HG03565 (cell line): Measurements from ENCODE around the gene ZNF385B.

Experiments used
- ATAC-seq: cut with Tn5 transposase; IDR thresholded peaks from one replicate; pipeline ENCODE4 v1.9.1; 2021; ENCODE audit warnings: mild to moderate bottlenecking, moderate library complexity; ENCODE audit not compliant: unreplicated experiment

Gene ZNF385B

DNA sequence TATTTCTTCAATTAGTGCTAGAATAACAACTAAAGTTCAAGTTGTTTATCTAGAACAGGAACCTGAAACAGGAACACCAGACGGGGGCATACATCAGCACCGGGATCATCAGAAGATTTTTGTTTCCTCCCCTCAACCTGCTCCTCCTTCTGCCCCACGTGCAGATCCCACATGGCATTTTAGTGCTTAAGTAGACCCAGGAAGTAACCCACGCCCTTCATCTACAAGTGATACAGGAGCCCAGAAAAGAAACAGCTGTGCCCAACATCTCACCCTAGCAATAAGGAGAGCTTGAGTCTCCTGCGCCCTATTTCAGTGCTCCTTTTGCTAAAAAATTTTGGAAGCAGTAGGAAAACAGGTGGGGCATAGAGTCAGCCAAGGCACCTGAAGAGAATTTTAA lies 5.2 kb downstream of the ZNF385B start:
- no peak for ATAC-seq

- ATAC-seq, result no peak
Measured at GRCh38 chr2:179855673-179856072, 5.7 kb downstream of the ZNF385B start.

DNA sequence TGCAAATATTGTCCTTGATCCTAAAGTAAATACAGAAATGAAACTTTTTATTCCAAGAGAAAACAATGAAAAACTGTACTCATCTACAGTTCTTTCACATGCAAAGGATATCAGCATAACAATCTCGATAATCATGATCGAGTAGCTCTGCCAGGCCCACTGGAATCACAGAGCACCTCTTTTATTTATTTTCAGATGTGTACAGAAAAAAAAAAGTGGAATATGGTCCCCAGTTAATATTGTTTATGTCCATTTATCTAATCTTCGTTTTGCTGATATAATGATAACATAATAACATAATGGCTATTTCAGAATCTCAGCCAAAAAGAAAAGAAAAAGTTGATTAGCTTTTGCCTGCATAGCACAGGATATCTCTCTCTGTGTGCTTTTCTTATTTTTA lies 6.5 kb downstream of the ZNF385B start:
- no peak for ATAC-seq

DNA sequence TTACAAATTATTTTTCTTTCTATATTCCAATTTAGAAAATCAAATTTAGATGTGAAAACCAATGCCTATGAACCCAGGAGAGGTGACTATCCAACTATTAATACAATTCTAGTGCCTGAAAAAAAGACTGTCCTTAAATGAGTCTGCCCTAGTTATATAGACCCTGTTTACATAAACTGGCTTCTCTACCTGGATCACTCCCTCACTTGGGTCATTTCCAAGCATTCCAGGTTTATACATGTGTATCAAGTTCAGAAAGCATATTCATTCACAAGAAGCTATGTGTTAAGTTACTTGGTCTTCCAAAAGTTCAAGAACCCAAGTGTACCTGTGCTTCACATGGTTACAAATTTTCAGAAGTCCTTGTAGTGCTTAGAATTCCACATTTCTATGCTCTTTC lies 8.3 kb downstream of the ZNF385B start:
- no peak for ATAC-seq

- ATAC-seq, result no peak
Measured at GRCh38 chr2:179850188-179850587, 11.2 kb downstream of the ZNF385B start.

GRCh38 chr2:179849719-179850118 lies 11.7 kb downstream of the ZNF385B start:
- no peak for ATAC-seq

DNA sequence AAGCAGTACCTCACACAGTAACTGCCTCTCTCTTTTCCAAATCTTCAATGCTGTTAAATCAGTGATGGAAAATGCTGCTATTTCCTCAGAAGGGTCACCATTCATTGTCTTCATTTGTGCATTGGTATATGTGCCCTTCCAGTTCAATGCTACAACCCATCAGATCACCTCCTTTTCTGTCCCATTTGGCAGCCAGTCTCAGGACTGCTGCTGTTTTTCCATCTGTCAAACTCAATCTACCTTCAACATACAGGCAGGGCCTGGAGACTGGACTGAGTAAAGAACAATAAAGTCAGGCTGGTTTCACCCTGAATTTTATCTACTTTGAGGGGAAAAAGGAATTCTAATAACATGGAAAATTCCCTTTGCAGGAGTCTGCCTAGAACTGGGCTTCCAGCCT lies 17.9 kb downstream of the ZNF385B start:
- no peak for ATAC-seq

- ATAC-seq, result no peak
Measured at GRCh38 chr2:179842498-179843153, 18.8 kb downstream of the ZNF385B start.

DNA sequence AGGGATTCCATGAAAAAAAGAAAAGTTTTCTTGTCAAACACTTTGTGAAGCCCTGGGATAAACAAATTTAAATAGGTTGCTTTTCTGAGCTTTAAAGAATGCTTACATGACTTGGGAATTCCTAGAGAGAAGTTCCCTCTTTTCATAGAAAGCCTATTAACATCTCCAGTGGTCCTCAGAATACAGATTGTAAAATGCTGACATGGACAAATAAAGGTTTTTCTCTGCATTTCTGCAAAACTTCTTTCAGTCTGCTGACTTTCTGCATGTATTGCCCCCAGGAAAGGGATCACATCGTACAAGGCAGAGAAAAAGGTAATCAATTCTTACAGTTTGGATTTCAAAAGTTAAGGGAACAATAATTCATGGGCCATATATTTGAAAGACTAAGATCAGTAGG lies 20.6 kb downstream of the ZNF385B start:
- ATAC-seq, result no peak

- no peak for ATAC-seq
Measured at GRCh38 chr2:179837408-179837807, 24.0 kb downstream of the ZNF385B start.

DNA sequence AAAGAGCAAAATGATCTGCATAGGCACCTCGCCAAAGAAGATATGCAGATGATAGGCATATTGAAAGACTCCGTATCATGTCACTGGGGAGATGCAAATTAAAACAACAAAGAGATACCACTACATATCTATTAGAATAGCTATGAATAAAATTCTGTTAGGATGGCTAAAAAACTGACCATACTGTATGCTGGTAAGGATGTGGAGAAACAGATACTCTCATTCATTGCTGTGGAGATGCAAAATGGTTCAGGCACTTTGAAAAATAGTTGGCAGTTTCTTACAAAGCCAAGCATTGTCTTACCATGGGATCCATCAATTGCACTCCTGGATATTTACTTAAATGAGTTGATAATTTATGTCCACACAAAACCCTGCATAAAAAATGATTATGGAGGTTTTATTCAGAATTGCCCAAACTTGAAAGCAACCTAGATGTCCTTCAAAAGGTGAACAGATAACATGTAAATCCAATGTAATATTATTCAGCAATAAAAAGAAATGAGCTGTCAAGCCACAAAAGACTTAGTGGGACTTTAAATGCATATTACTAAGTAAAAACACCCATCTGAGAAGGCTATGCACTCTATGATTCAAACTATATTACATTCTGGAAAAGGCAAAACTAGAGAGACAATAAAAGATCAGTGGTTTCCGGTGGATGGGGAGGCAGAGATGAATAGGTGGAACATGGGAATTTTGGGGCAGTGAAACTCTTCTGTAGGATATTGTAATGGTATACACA lies 31.2 kb downstream of the ZNF385B start:
- no peak for ATAC-seq

GRCh38 chr2:179826297-179826696 lies 35.1 kb downstream of the ZNF385B start:
- ATAC-seq, result no peak

DNA sequence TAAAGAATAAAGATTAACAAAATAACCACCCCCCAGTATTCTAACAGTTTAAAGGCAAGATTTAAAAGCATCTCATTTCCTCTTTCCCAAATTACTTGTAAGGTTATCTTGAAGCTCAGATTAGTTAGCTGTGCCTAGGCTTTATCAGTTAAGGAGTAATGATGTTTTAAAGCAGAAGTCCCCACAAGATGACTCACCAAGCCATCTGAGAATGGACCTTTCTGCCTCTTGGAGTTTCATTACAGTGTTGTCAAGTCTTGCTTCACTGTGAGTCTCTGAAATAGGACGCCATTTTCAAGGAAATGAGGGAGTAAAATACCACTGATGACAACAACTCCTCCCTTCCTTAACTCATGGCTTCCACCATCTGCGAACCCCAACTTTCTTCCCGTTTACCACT lies 35.9 kb downstream of the ZNF385B start:
- no peak for ATAC-seq

DNA sequence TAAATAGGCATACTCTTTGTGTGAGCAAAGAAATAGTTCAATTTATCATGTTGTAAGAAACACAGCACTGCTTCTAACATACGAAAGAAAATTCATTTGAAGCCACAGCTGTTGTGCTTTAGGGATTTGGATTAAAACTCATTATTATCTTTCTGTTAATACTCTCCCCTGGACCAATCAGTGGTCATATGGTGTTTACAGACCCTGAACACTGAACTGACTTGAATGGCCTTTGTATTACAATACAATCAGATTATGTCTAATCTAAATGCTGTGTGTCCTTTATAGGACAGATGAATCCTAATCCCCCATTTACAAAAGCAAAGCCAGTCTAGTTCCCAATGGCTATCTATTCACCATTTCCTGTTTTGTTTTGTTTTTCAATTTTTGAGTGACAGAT lies 36.5 kb downstream of the ZNF385B start:
- ATAC-seq, result no peak

DNA sequence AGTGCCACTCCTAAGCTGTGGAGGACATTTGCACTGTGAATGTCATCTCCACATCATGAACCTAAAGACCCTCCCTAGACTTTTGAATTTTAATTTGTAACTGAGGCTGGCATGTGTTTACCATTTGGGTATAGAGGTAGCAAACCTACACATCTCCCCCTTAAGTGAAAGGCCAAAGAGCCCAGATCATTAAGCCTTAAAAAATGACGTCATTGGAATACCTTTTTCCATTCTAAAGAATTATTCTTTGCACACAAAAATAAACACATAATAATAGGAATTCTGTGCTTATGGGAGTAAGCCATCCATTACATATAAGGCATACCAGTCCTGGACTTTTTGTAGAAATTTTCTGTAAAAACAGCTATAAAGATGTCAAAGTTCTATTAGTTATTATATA lies 38.9 kb downstream of the ZNF385B start:
- ATAC-seq, result no peak

- ATAC-seq, result no peak
Measured at GRCh38 chr2:179818546-179818945, 42.9 kb downstream of the ZNF385B start.

GRCh38 chr2:179817181-179817841 lies 44.1 kb downstream of the ZNF385B start:
- ATAC-seq, result no peak

DNA sequence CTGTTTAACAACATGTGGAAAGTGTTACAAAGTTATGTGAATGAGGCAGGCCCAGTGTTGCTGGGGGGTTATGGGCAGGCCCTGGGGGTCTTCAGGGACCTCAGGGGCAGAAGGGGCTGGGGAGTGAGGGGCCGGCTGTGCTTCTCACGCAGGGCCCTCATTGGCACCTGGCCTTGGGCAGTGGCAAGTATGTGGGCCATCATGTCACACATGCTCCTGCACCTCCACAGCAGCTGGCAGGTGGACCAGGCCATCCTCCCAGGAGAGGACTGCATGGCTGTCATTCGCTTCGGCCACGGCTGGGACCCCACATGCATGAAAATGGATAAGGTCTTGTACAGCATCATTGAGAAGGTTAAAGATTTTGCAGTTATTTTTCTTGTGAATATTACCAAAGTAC lies 47.4 kb downstream of the ZNF385B start:
- ATAC-seq, result no peak

DNA sequence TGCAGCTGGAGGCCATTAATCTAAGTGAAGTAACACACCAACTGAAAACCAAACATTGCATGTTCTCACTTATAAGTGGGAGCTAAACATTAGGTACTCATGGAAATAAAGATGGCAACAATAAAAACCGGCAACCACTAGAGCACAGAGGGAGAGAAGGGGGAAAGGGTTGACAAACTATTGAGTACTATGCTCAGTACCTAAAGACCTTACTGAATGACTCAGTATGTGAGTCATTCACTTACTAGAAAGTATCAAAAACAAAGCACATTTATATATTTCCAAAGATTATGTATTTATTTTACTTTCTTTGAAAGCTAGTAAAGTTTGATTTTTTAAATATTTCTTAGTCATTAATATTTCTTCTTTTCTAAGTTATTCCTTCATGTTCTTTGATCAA lies 48.9 kb downstream of the ZNF385B start:
- no peak for ATAC-seq

- no peak for ATAC-seq
Measured at GRCh38 chr2:179811042-179811441, 50.4 kb downstream of the ZNF385B start.

- ATAC-seq, result no peak
Measured at GRCh38 chr2:179809606-179810005, 51.8 kb downstream of the ZNF385B start.

DNA sequence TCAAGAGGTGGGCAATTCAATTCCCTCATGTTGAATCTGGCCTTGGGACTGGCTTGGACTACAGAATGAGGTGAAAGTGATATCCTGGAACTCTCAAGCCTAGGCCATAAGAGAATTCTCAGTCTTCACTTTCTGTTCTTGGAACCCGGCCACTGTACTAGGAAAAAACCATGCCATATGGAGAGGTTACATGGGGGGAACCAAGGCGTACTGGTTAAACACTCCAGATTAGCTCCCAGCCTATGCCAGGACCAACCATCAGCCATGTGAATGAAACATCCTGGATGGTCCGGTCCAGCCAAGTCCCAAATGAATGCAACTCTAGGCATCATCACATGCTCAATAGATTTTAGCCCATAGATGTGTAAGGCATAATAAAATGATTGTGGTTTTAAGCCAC lies 56.4 kb downstream of the ZNF385B start:
- no peak for ATAC-seq
